ENCODE results near the gene ATXN7. TPM values are rescaled to one million over a fixed set of nuclear protein-coding genes. Genes with fewer than 3 reads are reported as not detected.

Gene ATXN7
- total RNA-seq, 1 donor from 2014 or later = 6.7 TPM

GRCh38 chr3:63905731-63906620 lies 42.3 kb downstream of the ATXN7 start:
- no peak for DNase-seq (ENCODE audit: low read depth, low spot score)

- no peak for DNase-seq (ENCODE audit: low read depth, low spot score)
These were observed 44.5 kb downstream of the ATXN7 start for GRCh38 chr3:63908081-63908736.

DNA sequence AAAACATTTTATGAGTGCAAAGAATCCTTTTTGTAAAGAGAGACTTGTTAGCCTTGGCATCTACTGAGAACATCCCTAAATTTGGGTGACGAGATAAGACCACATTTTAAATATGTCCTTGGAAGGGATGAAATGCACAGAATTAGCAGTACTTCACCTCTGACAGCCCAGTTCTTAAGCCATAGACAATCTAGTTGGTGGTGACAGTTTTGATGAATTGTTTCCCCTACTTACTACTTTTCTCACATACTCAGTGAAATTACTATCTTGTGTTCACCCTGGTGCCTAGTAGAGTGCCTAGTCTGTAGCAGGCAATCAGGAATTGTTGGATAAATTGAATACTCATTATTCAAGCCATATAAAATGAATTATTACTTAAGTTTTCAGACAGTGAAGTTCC lies 45.1 kb downstream of the ATXN7 start:
- no peak for DNase-seq (ENCODE audit: low read depth, low spot score)

- DNase-seq (ENCODE audit: low read depth, low spot score) = no peak
These were observed 45.8 kb downstream of the ATXN7 start for GRCh38 chr3:63909431-63909830.

GRCh38 chr3:63910001-63910400 lies 46.3 kb downstream of the ATXN7 start:
- no peak for DNase-seq (ENCODE audit: low read depth, low spot score)

DNA sequence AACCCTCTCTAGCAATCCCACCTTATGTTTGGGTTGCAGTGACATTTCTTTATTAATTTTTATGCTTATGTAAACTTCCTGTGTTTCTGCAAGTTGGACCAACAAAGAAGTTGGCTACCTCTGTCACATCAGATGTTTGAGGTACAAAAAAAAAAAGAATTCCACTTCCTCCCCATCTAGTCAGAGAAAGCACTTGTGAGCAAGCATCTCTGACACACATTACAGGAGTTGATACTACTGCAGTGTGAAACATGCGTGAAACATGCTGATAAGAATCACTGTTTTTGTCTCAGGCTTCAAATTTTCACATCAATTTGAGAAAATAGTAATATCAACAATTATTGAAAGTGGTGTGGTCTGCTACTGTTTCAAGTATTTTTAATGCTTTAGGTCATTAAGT lies 47.2 kb downstream of the ATXN7 start:
- no peak for DNase-seq (ENCODE audit: low read depth, low spot score)

GRCh38 chr3:63911509-63911872 lies 47.8 kb downstream of the ATXN7 start:
- no peak for DNase-seq (ENCODE audit: low read depth, low spot score)

GRCh38 chr3:63911873-63912767 lies 48.5 kb downstream of the ATXN7 start, which contains the start of gene SCAANT1:
TSS of gene SCAANT1 (minus strand) at chr3:63912383.
- peak; percentile 63 for DNase-seq (ENCODE audit: low read depth, low spot score)

DNA sequence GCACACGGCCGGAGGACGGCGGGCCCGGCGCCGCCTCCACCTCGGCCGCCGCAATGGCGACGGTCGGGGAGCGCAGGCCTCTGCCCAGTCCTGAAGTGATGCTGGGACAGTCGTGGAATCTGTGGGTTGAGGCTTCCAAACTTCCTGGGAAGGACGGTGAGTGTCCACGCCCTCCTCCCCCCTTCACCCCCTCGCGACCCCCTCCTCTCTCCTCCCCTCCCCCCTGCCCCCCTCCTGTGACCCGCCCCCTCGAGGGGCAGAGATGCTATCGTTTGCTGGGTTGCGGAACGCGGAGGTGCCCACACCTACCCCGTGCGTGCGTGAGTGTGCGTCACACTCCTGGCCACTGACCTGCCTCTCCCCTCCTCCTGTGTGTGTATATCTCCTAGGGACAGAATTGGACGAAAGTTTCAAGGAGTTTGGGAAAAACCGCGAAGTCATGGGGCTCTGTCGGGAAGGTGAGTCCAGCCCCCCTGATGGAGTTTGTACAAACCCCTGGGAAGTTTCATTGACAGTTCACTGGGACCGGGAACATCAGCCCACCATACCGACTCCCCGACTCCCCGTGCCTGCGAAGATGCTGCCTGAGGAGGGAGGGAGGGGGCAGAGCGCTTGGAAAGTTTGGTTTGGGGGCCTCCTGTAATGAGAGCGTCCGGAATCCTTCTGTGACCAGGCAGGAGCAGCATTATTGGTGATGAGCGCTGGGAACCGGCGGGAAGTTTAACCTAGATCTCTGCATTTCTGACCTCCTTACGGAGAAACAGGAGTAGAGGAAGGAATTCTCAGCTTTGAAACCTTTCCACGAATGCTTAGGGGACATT lies 49.3 kb downstream of the ATXN7 start:
- DNase-seq (ENCODE audit: low read depth, low spot score) = no peak

DNA sequence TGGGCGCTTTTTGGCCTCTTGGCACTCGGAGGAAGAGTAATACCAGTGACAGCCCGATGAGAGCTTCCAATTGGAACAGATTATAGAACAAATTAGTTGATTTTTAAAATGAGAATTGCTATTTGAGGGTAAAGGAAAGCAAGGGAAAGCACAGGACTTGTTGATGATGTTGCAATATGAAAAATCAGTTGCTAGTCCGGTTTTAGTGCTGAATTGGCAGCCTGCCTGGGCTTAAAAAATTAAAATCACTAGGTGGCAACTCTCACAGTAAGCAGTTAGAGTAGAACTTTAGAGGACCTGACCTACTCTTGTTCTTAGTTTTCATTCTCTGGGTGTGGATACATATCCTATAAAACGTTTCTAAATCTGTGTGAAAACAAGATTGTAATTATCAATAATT lies 50.6 kb downstream of the ATXN7 start:
- DNase-seq (ENCODE audit: low read depth, low spot score) = no peak

DNA sequence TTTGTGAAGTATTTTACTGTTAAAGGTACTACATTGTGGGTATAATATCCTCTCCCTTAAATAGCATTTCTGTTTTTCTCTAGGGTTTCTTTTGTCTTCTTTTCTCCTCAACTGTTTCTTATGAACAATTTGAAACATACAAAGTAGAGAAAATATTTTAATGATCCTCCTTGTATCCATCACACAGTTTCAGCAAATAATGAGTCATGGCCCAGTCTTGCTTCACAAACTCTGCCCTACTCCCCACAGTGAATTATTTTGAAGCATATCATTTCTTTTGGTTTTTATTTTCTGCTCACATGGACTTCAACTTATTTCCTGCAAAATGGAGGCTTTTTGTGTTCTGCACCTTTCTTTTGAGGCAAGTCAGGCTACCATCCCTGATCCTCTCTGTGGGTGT lies 54.7 kb downstream of the ATXN7 start:
- no peak for DNase-seq (ENCODE audit: low read depth, low spot score)

- no peak for DNase-seq (ENCODE audit: low read depth, low spot score)
These were observed 56.3 kb downstream of the ATXN7 start for GRCh38 chr3:63920001-63920400.

DNA sequence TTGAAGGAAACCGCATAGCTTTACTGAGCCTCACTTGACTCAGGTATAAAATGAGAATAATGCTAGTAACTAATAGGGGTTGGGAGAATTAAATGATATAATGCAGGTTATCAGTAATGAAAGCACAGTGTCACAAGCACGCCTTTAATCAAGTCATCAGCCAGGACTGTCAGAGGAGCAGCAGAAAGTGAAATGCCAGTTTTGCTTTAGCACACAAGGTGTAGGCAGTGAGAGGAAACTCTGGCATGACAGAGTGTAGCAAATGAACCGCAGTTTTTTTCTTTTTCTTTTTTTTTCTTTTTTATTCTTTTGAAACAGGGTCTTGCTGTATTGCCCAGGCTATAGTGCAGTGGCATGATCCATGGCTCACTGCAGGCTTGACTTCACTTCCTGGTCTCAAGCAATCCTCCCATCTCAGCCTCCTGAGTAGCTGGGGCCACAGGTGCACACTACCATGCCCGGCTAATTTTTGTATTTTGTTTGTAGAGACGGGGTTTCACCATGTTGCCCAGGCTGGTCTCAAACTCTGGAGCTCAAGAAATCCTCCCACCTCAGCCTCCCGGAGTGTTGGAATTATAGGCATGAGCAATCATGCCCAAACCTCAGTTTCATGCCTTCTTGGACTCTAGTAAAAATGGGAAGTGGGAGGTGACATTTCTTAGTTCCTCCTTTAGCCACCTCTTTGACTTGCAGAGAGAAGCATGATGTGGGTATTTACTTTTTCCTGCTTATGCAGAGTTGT lies 58.2 kb downstream of the ATXN7 start:
- no peak for DNase-seq (ENCODE audit: low read depth, low spot score)

DNA sequence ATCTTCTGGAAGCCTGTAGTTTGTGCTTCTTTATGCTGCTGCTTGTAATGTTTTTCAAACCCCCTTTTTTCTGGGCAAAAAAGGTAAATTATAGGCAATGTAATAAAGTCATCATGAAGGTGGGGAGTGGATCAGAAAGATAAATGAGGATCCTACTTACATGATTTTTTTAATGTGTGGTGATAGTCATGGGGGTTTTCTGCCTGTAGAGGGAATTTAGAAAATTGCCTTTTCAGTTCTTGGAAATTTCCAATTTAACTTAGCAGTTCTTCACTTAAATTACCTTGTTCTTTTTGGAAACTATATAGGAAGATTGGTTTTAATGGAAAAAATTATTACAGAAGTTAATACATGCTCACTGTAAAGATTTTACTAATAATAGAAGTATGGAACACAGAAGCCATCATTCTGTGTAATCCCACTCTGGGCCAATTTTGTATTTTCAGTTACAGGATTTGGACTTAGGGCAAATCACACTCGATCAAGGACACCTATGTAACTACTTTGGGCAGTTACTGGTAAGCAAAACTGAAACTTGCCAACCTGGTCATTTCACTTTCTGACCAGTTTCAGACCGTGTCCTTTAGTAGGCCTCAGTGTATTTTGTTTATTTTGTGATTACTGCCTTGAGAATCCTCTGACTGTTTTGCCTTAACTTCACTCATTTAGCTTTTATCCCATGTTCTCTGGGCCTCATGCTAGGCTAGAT lies 59.0 kb downstream of the ATXN7 start:
- no peak for DNase-seq (ENCODE audit: low read depth, low spot score)

DNA sequence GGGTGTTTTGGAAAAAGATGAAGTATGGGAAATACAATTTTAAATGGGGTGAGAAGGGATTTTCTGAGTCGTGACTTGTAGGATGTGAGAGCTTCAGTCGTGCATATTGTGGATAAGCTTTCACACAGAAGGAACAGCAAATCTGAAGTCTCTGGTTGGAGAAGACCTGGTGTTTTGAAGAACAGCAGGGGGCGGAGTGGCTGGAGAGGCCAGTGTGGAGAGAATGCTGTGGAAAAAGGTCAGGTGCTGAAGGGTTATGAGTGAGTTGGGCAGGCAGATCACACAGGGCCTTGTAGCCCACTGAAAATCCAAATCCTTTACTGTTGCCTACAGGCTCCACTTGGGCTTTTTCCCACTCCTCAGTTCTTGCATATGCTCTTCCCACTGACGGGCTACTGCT lies 62.6 kb downstream of the ATXN7 start:
- DNase-seq (ENCODE audit: low read depth, low spot score) = no peak

GRCh38 chr3:63927422-63928280 lies 64.0 kb downstream of the ATXN7 start:
- DNase-seq (ENCODE audit: low read depth, low spot score) = no peak

DNA sequence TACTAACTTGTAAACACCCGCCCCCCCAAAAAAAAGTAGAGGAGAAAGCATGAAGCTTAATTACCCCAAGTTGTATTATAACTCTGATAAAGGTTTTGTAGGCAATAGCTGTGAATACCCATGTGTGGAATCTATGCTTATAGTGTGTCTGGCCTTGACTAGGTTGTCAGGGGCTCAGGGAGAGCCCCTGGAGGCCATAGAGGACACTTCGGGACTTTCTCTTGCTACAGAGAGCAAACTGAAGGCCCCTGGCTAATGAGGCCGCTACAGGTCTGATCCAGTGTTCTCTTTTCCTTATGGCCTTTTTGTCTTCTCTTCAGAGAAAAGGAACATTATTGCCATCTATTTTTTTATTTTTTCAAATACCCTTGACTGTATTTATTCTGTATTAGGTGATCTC lies 67.6 kb downstream of the ATXN7 start:
- no peak for DNase-seq (ENCODE audit: low read depth, low spot score)

- no peak for DNase-seq (ENCODE audit: low read depth, low spot score)
These were observed 69.0 kb downstream of the ATXN7 start for GRCh38 chr3:63932509-63933212.

Measured in pulmonary artery endothelial cell (primary cell).